Naive thymus-derived CD4-positive, alpha-beta T cell (primary cell): ENCODE results near the gene PRSS23. TPM values are rescaled to one million over a fixed set of nuclear protein-coding genes. Genes with fewer than 3 reads are reported as not detected.
A peak's percentile ranks its signal among the peaks of the same experiment; 100 is the strongest.
"Not testable (repeated sequence)": the region's sequence is repeated elsewhere in the genome, so short reads cannot be mapped to it uniquely, and the experiment has no call there.

Experiments used
- ATAC-seq: fragments of 150-1000 bp; cut with Tn5 transposase; 2 replicates; pipeline ENCODE4 v1.10.0; 2021; ENCODE audit warnings: mild to moderate bottlenecking, moderate library complexity
- CTCF ChIA-PET: fragments of 350-600 bp; sonication (Branson Sonifier 250); formaldehyde crosslinking; loops from one replicate; lab custom pipeline; 2021; ENCODE audit warnings: antibody characterized with exemption; lab: Charles Lee
- POLR2A ChIA-PET: fragments of 350-600 bp; sonication (Branson Sonifier 250); formaldehyde crosslinking; loops from one replicate; lab custom pipeline; 2021; ENCODE audit warnings: antibody characterized with exemption, inconsistent platforms; lab: Charles Lee
- DNase-seq, 9 donors: peaks; one replicate each; pipeline versions ENCODE4 v3.0.0 to v3.0.0-alpha.2; 2020 to 2022; ENCODE audit warnings: mixed read lengths in 1 of 9
- H3K27ac ChIP-seq: one replicate; pipeline ENCODE4 v1.7.0; 2013; ENCODE audit warnings: mild to moderate bottlenecking, low read depth, low read length, moderate library complexity
- H3K27me3 ChIP-seq, 2 donors: one replicate each; pipeline ENCODE4 v1.7.0; 2013; ENCODE audit warnings: low read length in 2 of 2, mild to moderate bottlenecking in 2 of 2, moderate library complexity in 2 of 2; ENCODE audit not compliant: control insufficient read depth in 2 of 2, insufficient read depth in 2 of 2
- H3K36me3 ChIP-seq, 3 experiments: 1 replicate in 2 of 3; 2 replicates in 1 of 3; pipeline ENCODE4 v1.7.0; 2013; ENCODE audit warnings: low read length in 3 of 3, mild to moderate bottlenecking in 3 of 3, moderate library complexity in 1 of 3; ENCODE audit not compliant: insufficient read depth in 3 of 3, control insufficient read depth in 2 of 3
- H3K4me1 ChIP-seq, 2 donors: one replicate each; pipeline ENCODE4 v1.7.0; 2013; ENCODE audit warnings: low read length in 2 of 2, mild to moderate bottlenecking in 2 of 2, moderate library complexity in 1 of 2; ENCODE audit not compliant: control insufficient read depth in 2 of 2, insufficient read depth in 2 of 2
- H3K4me3 ChIP-seq: 2 replicates; pipeline ENCODE4 v1.7.0; 2013; ENCODE audit warnings: mild to moderate bottlenecking, low read length
- H3K9me3 ChIP-seq, 3 experiments: 1 replicate in 2 of 3; 2 replicates in 1 of 3; pipeline ENCODE4 v1.7.0; 2013; ENCODE audit warnings: low read length in 3 of 3; ENCODE audit not compliant: control insufficient read depth in 2 of 3
- H3K27ac Mint-ChIP-seq, 9 donors: one replicate each; pipeline ENCODE4 v1.8.0; 2020 to 2022; ENCODE audit warnings: mixed read lengths in 9 of 9, mild to moderate bottlenecking in 8 of 9, moderate library complexity in 5 of 9, inconsistent platforms in 2 of 9
- H3K27me3 Mint-ChIP-seq, 5 donors: one replicate each; pipeline ENCODE4 v1.8.0; 2021 to 2022; ENCODE audit warnings: mixed read lengths in 5 of 5, mild to moderate bottlenecking in 1 of 5
- H3K36me3 Mint-ChIP-seq, 5 donors: one replicate each; pipeline ENCODE4 v1.8.0; 2020 to 2022; ENCODE audit warnings: mixed read lengths in 5 of 5, mild to moderate bottlenecking in 3 of 5, inconsistent platforms in 1 of 5
- H3K4me1 Mint-ChIP-seq, 7 donors: one replicate each; pipeline ENCODE4 v1.8.0; 2020 to 2022; ENCODE audit warnings: mixed read lengths in 7 of 7, mild to moderate bottlenecking in 3 of 7, inconsistent platforms in 1 of 7
- H3K4me3 Mint-ChIP-seq, 10 donors: one replicate each; pipeline ENCODE4 v1.8.0; 2020 to 2022; ENCODE audit warnings: mild to moderate bottlenecking in 10 of 10, mixed read lengths in 10 of 10, moderate library complexity in 6 of 10, inconsistent platforms in 2 of 10
- H3K9me3 Mint-ChIP-seq, 11 donors: one replicate each; pipeline ENCODE4 v1.8.0; 2020 to 2022; ENCODE audit warnings: mixed read lengths in 11 of 11, mild to moderate bottlenecking in 4 of 11, inconsistent platforms in 1 of 11, moderate library complexity in 1 of 11
- intact Hi-C, 2 donors: fragments of 100-400 bp; cut with micrococcal nuclease; formaldehyde crosslinking; loops; one replicate each; pipeline ENCODE4 v1.15.1; 2023
- polyA plus RNA-seq, 2 donors: library from polyadenylated mRNA; unstranded; fragments of 300-500 nt; fragmentation: Illumina TruSeq; gene quantifications; one replicate each; pipeline ENCODE4 v1.2.3, GENCODE V29; 2021
- total RNA-seq, 6 experiments: library from RNA in 5 of 6; stranded (reverse) in 5 of 6; gene quantifications; 1 replicate in 5 of 6; 2 replicates in 1 of 6; pipeline ENCODE4 v1.2.3 and lab custom pipeline; 2021 to 2026

The PRSS23 gene
- total and polyA plus RNA-seq, 7 experiments from 2014 or later, result 0.07 to 9.7 (median 0.54) TPM

GRCh38 chr11:86765203-86765602 lies 35.1 kb upstream of the PRSS23 start:
- ATAC-seq, result no peak
- Histone ChIP-seq H3K4me3 (no peak overlapping the region), H3K9me3 (no peaks in the 10 kb centered on the region), H3K27me3 (no peaks in the 10 kb centered on the region), H3K27ac (no peak overlapping the region), H3K4me1 (no peaks in the 10 kb centered on the region), H3K36me3 (no peaks in the 10 kb centered on the region)
- Mint-ChIP-seq H3K4me1 (no peaks in the 10 kb centered on the region), H3K9me3 (peaks cover 0 to 4% (median 0%) of the 10 kb centered on the region in 11 donors), H3K36me3 (no peaks in the 10 kb centered on the region), H3K4me3 (no peak overlapping the region), H3K27me3 (peaks cover 8 to 17% (median 13%) of the 10 kb centered on the region in 5 donors), H3K27ac (no peak overlapping the region)
- ChIA-PET POLR2A (no interaction called here), CTCF (no interaction called here)
- intact Hi-C loops, result no loop called here
- DNase-seq, result no peak

- no peak overlapping the region for H3K4me3 Mint-ChIP-seq
- peaks cover 0 to 4% (median 0%) of the 10 kb centered on the region in 11 donors for H3K9me3 Mint-ChIP-seq
- Histone ChIP-seq H3K27ac (no peak overlapping the region), H3K4me3 (no peak overlapping the region), H3K36me3 (no peaks in the 10 kb centered on the region), H3K27me3 (no peaks in the 10 kb centered on the region), H3K4me1 (no peaks in the 10 kb centered on the region), H3K9me3 (no peaks in the 10 kb centered on the region)
- no peak overlapping the region for H3K27ac Mint-ChIP-seq
- no peaks in the 10 kb centered on the region for H3K4me1 Mint-ChIP-seq
- H3K36me3 Mint-ChIP-seq, result no peaks in the 10 kb centered on the region
- no peak for ATAC-seq
- DNase-seq, result no peak
- intact Hi-C loops, result no loop called here
- ChIA-PET POLR2A (no interaction called here), CTCF (no interaction called here)
- peaks cover 8 to 17% (median 9%) of the 10 kb centered on the region in 5 donors for H3K27me3 Mint-ChIP-seq
Measured at GRCh38 chr11:86765878-86766277, 34.5 kb upstream of the PRSS23 start.

GRCh38 chr11:86769219-86769618 lies 31.1 kb upstream of the PRSS23 start:
- no peak overlapping the region for H3K27ac ChIP-seq
- DNase-seq (no peak), ATAC-seq (no peak)
- Mint-ChIP-seq H3K9me3 (peaks cover 0 to 12% (median 2%) of the 10 kb centered on the region in 11 donors), H3K4me1 (no peaks in the 10 kb centered on the region), H3K36me3 (no peaks in the 10 kb centered on the region), H3K27me3 (peaks cover 0 to 12% (median 7%) of the 10 kb centered on the region in 5 donors), H3K27ac (no peak overlapping the region), H3K4me3 (no peak overlapping the region)
- no peaks in the 10 kb centered on the region for H3K9me3 ChIP-seq
- H3K4me1 ChIP-seq, result no peaks in the 10 kb centered on the region
- ChIA-PET CTCF (no interaction called here), POLR2A (no interaction called here)
- no peak overlapping the region for H3K4me3 ChIP-seq
- intact Hi-C loops, result no loop called here
- H3K27me3 ChIP-seq, result no peaks in the 10 kb centered on the region
- H3K36me3 ChIP-seq, result no peaks in the 10 kb centered on the region

GRCh38 chr11:86770473-86771027 lies 29.8 kb upstream of the PRSS23 start:
- H3K36me3 Mint-ChIP-seq, H3K36me3 ChIP-seq, H3K27ac Mint-ChIP-seq, H3K4me1 ChIP-seq, H3K27ac ChIP-seq, ATAC-seq, H3K9me3 ChIP-seq, H3K4me1 Mint-ChIP-seq, DNase-seq, H3K4me3 ChIP-seq, POLR2A ChIA-PET, intact Hi-C loops, CTCF ChIA-PET, H3K4me3 Mint-ChIP-seq, H3K27me3 ChIP-seq: not testable (repeated sequence)
- peaks cover 0 to 14% (median 8%) of the 10 kb centered on the region in 5 donors for H3K27me3 Mint-ChIP-seq
- H3K9me3 Mint-ChIP-seq, result peaks cover 0 to 12% (median 2%) of the 10 kb centered on the region in 11 donors

- peaks cover 0 to 16% (median 10%) of the 10 kb centered on the region in 5 donors for H3K27me3 Mint-ChIP-seq
- Histone ChIP-seq H3K4me3 (no peak overlapping the region), H3K27ac (no peak overlapping the region), H3K27me3 (no peaks in the 10 kb centered on the region), H3K4me1 (no peaks in the 10 kb centered on the region), H3K9me3 (no peaks in the 10 kb centered on the region), H3K36me3 (no peaks in the 10 kb centered on the region)
- intact Hi-C loops, result no loop called here
- H3K27ac Mint-ChIP-seq, result no peak overlapping the region
- DNase-seq, result no peak
- no peaks in the 10 kb centered on the region for H3K4me1 Mint-ChIP-seq
- ChIA-PET CTCF (no interaction called here), POLR2A (no interaction called here)
- H3K9me3 Mint-ChIP-seq, result peaks cover 0 to 12% (median 2%) of the 10 kb centered on the region in 11 donors
- no peak for ATAC-seq
- H3K4me3 Mint-ChIP-seq, result no peak overlapping the region
- H3K36me3 Mint-ChIP-seq, result no peaks in the 10 kb centered on the region
Measured at GRCh38 chr11:86772999-86773398, 27.3 kb upstream of the PRSS23 start.

- H3K27ac ChIP-seq, result no peak overlapping the region
- intact Hi-C loops, result no loop called here
- CTCF ChIA-PET, result no interaction called here
- Mint-ChIP-seq H3K27ac (no peak overlapping the region), H3K27me3 (peaks cover 0 to 18% (median 8%) of the 10 kb centered on the region in 5 donors), H3K9me3 (peaks cover 0 to 12% (median 2%) of the 10 kb centered on the region in 11 donors), H3K36me3 (no peaks in the 10 kb centered on the region), H3K4me3 (no peak overlapping the region), H3K4me1 (no peaks in the 10 kb centered on the region)
- no peaks in the 10 kb centered on the region for H3K4me1 ChIP-seq
- H3K9me3 ChIP-seq, result no peaks in the 10 kb centered on the region
- ATAC-seq (peak; percentile 8), DNase-seq (no peak)
- no peak overlapping the region for H3K4me3 ChIP-seq
- H3K27me3 ChIP-seq, result peaks cover 0 to 1% of the 10 kb centered on the region in 2 donors
- H3K36me3 ChIP-seq, result no peaks in the 10 kb centered on the region
- POLR2A ChIA-PET, result no interaction called here
Measured at GRCh38 chr11:86773513-86774252, 26.7 kb upstream of the PRSS23 start.

GRCh38 chr11:86774417-86774816 lies 25.9 kb upstream of the PRSS23 start:
- Mint-ChIP-seq H3K36me3 (no peaks in the 10 kb centered on the region), H3K27me3 (peaks cover 1 to 24% (median 12%) of the 10 kb centered on the region in 5 donors), H3K4me1 (no peaks in the 10 kb centered on the region), H3K9me3 (peaks cover 0 to 12% (median 2%) of the 10 kb centered on the region in 11 donors), H3K4me3 (no peak overlapping the region), H3K27ac (no peak overlapping the region)
- intact Hi-C loops, result no loop called here
- no peak for ATAC-seq
- ChIA-PET CTCF (no interaction called here), POLR2A (no interaction called here)
- DNase-seq, result no peak
- H3K4me3 ChIP-seq, result no peak overlapping the region
- no peaks in the 10 kb centered on the region for H3K9me3 ChIP-seq
- no peak overlapping the region for H3K27ac ChIP-seq
- peaks cover 0 to 4% of the 10 kb centered on the region in 2 donors for H3K27me3 ChIP-seq
- H3K4me1 ChIP-seq, result no peaks in the 10 kb centered on the region
- no peaks in the 10 kb centered on the region for H3K36me3 ChIP-seq
